ENCODE data around the gene MCRS1. TPM values are rescaled to one million over a fixed set of nuclear protein-coding genes. Genes with fewer than 3 reads are reported as not detected.

MCRS1 gene
- total and polyA plus RNA-seq, 7 experiments from 2014 or later: 55.5 to 85.2 (median 70.3) TPM

GRCh38 chr12:49583366-49584094, 15.6 kb upstream of the MCRS1 start:
- no peaks in the 10 kb centered on the region for H3K27me3 ChIP-seq (ENCODE audit: control insufficient read depth in 2 of 2, insufficient read depth in 2 of 2, low read length in 2 of 2)
- Mint-ChIP-seq H3K9me3 (peaks cover 0 to 1% (median 0%) of the 10 kb centered on the region in 11 donors), H3K27me3 (no peaks in the 10 kb centered on the region), H3K4me1 (peaks cover 8 to 18% (median 16%) of the 10 kb centered on the region in 7 donors), H3K36me3 (peaks cover 0 to 26% (median 5%) of the 10 kb centered on the region in 5 donors), H3K27ac (no peak overlapping the region), H3K4me3 (no peak overlapping the region)
- H3K9me3 ChIP-seq (ENCODE audit: control insufficient read depth in 2 of 3, low read length in 3 of 3): no peaks in the 10 kb centered on the region
- ChIA-PET CTCF (interaction anchor here (1.3 to 4.6 kb wide), 2 partner anchors 40 to 226 kb away, joined by 4 to 30 read pairs; partner anchors contain the start of gene PRPF40B), POLR2A (interaction anchor here (0.6 kb wide), 1 partner anchor 69 kb away, joined by 3 read pairs; no protein-coding TSS in a partner anchor)
- H3K4me3 ChIP-seq (ENCODE audit: low read length): no peak overlapping the region
- intact Hi-C loops (cut with micrococcal nuclease): no loop called here
- ATAC-seq (no peak), DNase-seq (no peak)
- H3K27ac ChIP-seq (ENCODE audit: low read depth, low read length): no peak overlapping the region
- H3K4me1 ChIP-seq (ENCODE audit: control insufficient read depth in 2 of 2, insufficient read depth in 2 of 2, low read length in 2 of 2): peaks cover 3 to 5% of the 10 kb centered on the region in 2 donors
- H3K36me3 ChIP-seq (ENCODE audit: control insufficient read depth in 2 of 3, insufficient read depth in 3 of 3, low read length in 3 of 3): peaks cover 0 to 13% (median 0%) of the 10 kb centered on the region in 3 experiments

DNA sequence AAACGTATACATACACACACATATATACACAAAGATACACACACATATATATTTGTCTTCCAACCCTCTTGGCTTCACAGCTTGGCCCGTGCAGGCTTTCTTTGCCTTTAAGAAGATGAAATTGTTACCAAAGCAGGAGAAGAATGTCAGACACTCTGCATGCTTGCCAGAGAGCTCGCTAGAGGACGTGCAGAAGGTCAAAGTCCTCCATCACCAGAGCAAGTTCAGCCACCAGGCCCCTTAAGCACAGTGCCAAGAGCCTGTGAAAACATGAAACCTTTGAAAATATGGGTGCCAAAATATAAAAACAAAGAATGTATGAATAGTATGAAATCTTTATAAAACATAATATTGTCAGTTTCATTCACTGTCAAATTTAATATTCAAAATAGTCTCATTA, 14.9 kb upstream of the MCRS1 start:
- H3K4me1 Mint-ChIP-seq: peaks cover 10 to 18% (median 16%) of the 10 kb centered on the region in 7 donors
- peaks cover 0 to 13% (median 0%) of the 10 kb centered on the region in 3 experiments for H3K36me3 ChIP-seq (ENCODE audit: control insufficient read depth in 2 of 3, insufficient read depth in 3 of 3, low read length in 3 of 3)
- ATAC-seq (no peak), DNase-seq (no peak)
- peaks cover 0 to 28% (median 6%) of the 10 kb centered on the region in 5 donors for H3K36me3 Mint-ChIP-seq
- H3K27me3 ChIP-seq (ENCODE audit: control insufficient read depth in 2 of 2, insufficient read depth in 2 of 2, low read length in 2 of 2): no peaks in the 10 kb centered on the region
- H3K27ac Mint-ChIP-seq: no peak overlapping the region
- no peak overlapping the region for H3K4me3 Mint-ChIP-seq
- no peaks in the 10 kb centered on the region for H3K9me3 ChIP-seq (ENCODE audit: control insufficient read depth in 2 of 3, low read length in 3 of 3)
- peaks cover 0 to 1% (median 0%) of the 10 kb centered on the region in 11 donors for H3K9me3 Mint-ChIP-seq
- H3K4me1 ChIP-seq (ENCODE audit: control insufficient read depth in 2 of 2, insufficient read depth in 2 of 2, low read length in 2 of 2): peaks cover 3 to 5% of the 10 kb centered on the region in 2 donors
- POLR2A ChIA-PET: interaction anchor here (0.6 to 1.0 kb wide), 2 partner anchors 12 to 69 kb away, joined by 3 read pairs; no protein-coding TSS in a partner anchor
- H3K4me3 ChIP-seq (ENCODE audit: low read length): no peak overlapping the region
- no peak overlapping the region for H3K27ac ChIP-seq (ENCODE audit: low read depth, low read length)
- intact Hi-C loops (cut with micrococcal nuclease): no loop called here
- no peaks in the 10 kb centered on the region for H3K27me3 Mint-ChIP-seq
- CTCF ChIA-PET: interaction anchor here (1.3 to 4.6 kb wide), 2 partner anchors 41 to 225 kb away, joined by 4 to 30 read pairs; partner anchors contain the start of gene PRPF40B

DNA sequence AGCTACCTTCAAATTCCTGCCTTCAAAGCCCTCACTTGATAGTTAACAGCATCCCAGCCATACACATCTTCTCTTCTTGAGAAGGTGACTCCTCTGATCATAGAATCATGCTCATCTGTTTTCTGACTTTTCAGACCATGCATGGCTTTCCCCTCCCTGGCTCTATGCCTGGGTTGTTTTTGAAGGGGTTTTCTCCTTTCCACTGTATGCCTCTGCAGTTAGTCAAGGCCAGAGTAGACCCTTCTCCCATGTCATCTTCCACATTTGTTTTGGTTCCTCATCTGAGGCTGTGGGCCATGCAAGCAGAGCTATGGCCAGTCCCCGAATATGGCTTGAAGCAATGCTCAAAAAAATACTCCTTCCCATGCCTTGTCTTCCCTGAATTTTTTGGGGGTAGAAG, 14.3 kb upstream of the MCRS1 start:
- POLR2A ChIA-PET: interaction anchor here (1.0 kb wide), 1 partner anchor 12 kb away, joined by 3 read pairs; no protein-coding TSS in a partner anchor
- Mint-ChIP-seq H3K9me3 (peaks cover 0 to 1% (median 0%) of the 10 kb centered on the region in 11 donors), H3K27ac (peak overlapping the region in 2 of 9 donors; percentile 22 to 56), H3K4me1 (peaks cover 12 to 18% (median 16%) of the 10 kb centered on the region in 7 donors), H3K36me3 (peaks cover 0 to 32% (median 11%) of the 10 kb centered on the region in 5 donors), H3K4me3 (no peak overlapping the region), H3K27me3 (no peaks in the 10 kb centered on the region)
- intact Hi-C loops (cut with micrococcal nuclease): no loop called here
- CTCF ChIA-PET: interaction anchor here (4.6 kb wide), 1 partner anchor 224 kb away, joined by 30 read pairs; no protein-coding TSS in a partner anchor
- Histone ChIP-seq H3K27me3 (ENCODE audit: control insufficient read depth in 2 of 2, insufficient read depth in 2 of 2, low read length in 2 of 2) (no peaks in the 10 kb centered on the region), H3K27ac (ENCODE audit: low read depth, low read length) (no peak overlapping the region), H3K36me3 (ENCODE audit: control insufficient read depth in 2 of 3, insufficient read depth in 3 of 3, low read length in 3 of 3) (peaks cover 0 to 13% (median 0%) of the 10 kb centered on the region in 3 experiments), H3K4me1 (ENCODE audit: control insufficient read depth in 2 of 2, insufficient read depth in 2 of 2, low read length in 2 of 2) (peaks cover 3 to 5% of the 10 kb centered on the region in 2 donors), H3K4me3 (ENCODE audit: low read length) (no peak overlapping the region), H3K9me3 (ENCODE audit: control insufficient read depth in 2 of 3, low read length in 3 of 3) (no peaks in the 10 kb centered on the region)
- DNase-seq (no peak), ATAC-seq (no peak)

- no peaks in the 10 kb centered on the region for H3K27me3 Mint-ChIP-seq
- H3K9me3 Mint-ChIP-seq: peaks cover 0 to 1% (median 0%) of the 10 kb centered on the region in 11 donors
- no peak overlapping the region for H3K4me3 ChIP-seq (ENCODE audit: low read length)
- H3K27ac ChIP-seq (ENCODE audit: low read depth, low read length): no peak overlapping the region
- H3K27ac Mint-ChIP-seq: peak overlapping the region in 1 of 9 donors; percentile 5
- POLR2A ChIA-PET: interaction anchor here (0.6 to 1.0 kb wide), 4 partner anchors 12 to 929 kb away, joined by 3 read pairs; no protein-coding TSS in a partner anchor
- CTCF ChIA-PET: interaction anchor here (0.5 to 4.6 kb wide), 11 partner anchors 10 to 311 kb away, joined by 3 to 30 read pairs (median 3); partner anchors contain the start of gene SPATS2
- no peak overlapping the region for H3K4me3 Mint-ChIP-seq
- H3K4me1 ChIP-seq (ENCODE audit: control insufficient read depth in 2 of 2, insufficient read depth in 2 of 2, low read length in 2 of 2): peaks cover 3 to 5% of the 10 kb centered on the region in 2 donors
- no peaks in the 10 kb centered on the region for H3K9me3 ChIP-seq (ENCODE audit: control insufficient read depth in 2 of 3, low read length in 3 of 3)
- ATAC-seq: peak; percentile 80
- peaks cover 0 to 17% (median 0%) of the 10 kb centered on the region in 3 experiments for H3K36me3 ChIP-seq (ENCODE audit: control insufficient read depth in 2 of 3, insufficient read depth in 3 of 3, low read length in 3 of 3)
- H3K4me1 Mint-ChIP-seq: peaks cover 12 to 18% (median 16%) of the 10 kb centered on the region in 7 donors
- H3K36me3 Mint-ChIP-seq: peaks cover 0 to 24% (median 11%) of the 10 kb centered on the region in 5 donors
- intact Hi-C loops (cut with micrococcal nuclease): loop anchor here (1.0 to 2.0 kb wide), 6 partner anchors 20 to 223 kb away; partner anchors contain the start of gene PRPF40B (in 2 of the 2)
- no peaks in the 10 kb centered on the region for H3K27me3 ChIP-seq (ENCODE audit: control insufficient read depth in 2 of 2, insufficient read depth in 2 of 2, low read length in 2 of 2)
- peak; percentile 26 to 55 (median 43) for DNase-seq
Measured at GRCh38 chr12:49580572-49581535, 12.9 kb upstream of the MCRS1 start.

- H3K4me1 ChIP-seq (ENCODE audit: control insufficient read depth in 2 of 2, insufficient read depth in 2 of 2, low read length in 2 of 2): peaks cover 3 to 5% of the 10 kb centered on the region in 2 donors
- H3K36me3 Mint-ChIP-seq: peaks cover 0 to 17% (median 8%) of the 10 kb centered on the region in 5 donors
- ChIA-PET CTCF (interaction anchor here (0.5 to 2.9 kb wide), 4 partner anchors 25 to 218 kb away, joined by 3 to 10 read pairs (median 4); no protein-coding TSS in a partner anchor), POLR2A (interaction anchor here (0.7 kb wide), 1 partner anchor 103 kb away, joined by 3 read pairs; no protein-coding TSS in a partner anchor)
- intact Hi-C loops (cut with micrococcal nuclease): no loop called here
- H3K27ac Mint-ChIP-seq: no peak overlapping the region
- no peak overlapping the region for H3K27ac ChIP-seq (ENCODE audit: low read depth, low read length)
- peaks cover 0 to 9% (median 0%) of the 10 kb centered on the region in 3 experiments for H3K36me3 ChIP-seq (ENCODE audit: control insufficient read depth in 2 of 3, insufficient read depth in 3 of 3, low read length in 3 of 3)
- ATAC-seq: no peak
- no peaks in the 10 kb centered on the region for H3K9me3 ChIP-seq (ENCODE audit: control insufficient read depth in 2 of 3, low read length in 3 of 3)
- H3K27me3 ChIP-seq (ENCODE audit: control insufficient read depth in 2 of 2, insufficient read depth in 2 of 2, low read length in 2 of 2): no peaks in the 10 kb centered on the region
- no peak overlapping the region for H3K4me3 ChIP-seq (ENCODE audit: low read length)
- H3K4me1 Mint-ChIP-seq: peaks cover 7 to 18% (median 14%) of the 10 kb centered on the region in 7 donors
- peaks cover 0 to 1% (median 0%) of the 10 kb centered on the region in 11 donors for H3K9me3 Mint-ChIP-seq
- DNase-seq: no peak
- H3K4me3 Mint-ChIP-seq: no peak overlapping the region
- no peaks in the 10 kb centered on the region for H3K27me3 Mint-ChIP-seq
Measured at GRCh38 chr12:49578471-49579112, 10.7 kb upstream of the MCRS1 start.
